Natural killer cell treated with Interleukin-12 subunit alpha and Interleukin-12 subunit beta and Interleukin-15 and Interleukin-18, amount 100 ng/mL, for 72 hours (primary cell): Measurements from ENCODE around the gene MAPRE3. TPM values are rescaled to one million over a fixed set of nuclear protein-coding genes. Genes with fewer than 3 reads are reported as not detected.

ENCODE experiments used
- ATAC-seq, 2 donors: fragments of 150-1000 bp; cut with Tn5 transposase in 1 of 2; sonication (Bioruptor Pico), chemical (Tn5 transposase) in 1 of 2; 2 replicates each; pipeline ENCODE4 v1.10.0; 2021
- DNase-seq: peaks from one replicate; pipeline ENCODE4 v3.0.0; 2022; ENCODE audit warnings: low spot score
- H3K27ac Mint-ChIP-seq, 2 donors: 1 replicate in 1 of 2; 2 replicates in 1 of 2; pipeline ENCODE4 v1.8.0; 2022; ENCODE audit warnings: mixed read lengths in 2 of 2, mild to moderate bottlenecking in 1 of 2, moderate library complexity in 1 of 2
- H3K27me3 Mint-ChIP-seq, 2 donors: 1 replicate in 1 of 2; 2 replicates in 1 of 2; pipeline ENCODE4 v1.8.0; 2022; ENCODE audit warnings: mixed read lengths in 2 of 2
- H3K36me3 Mint-ChIP-seq: one replicate; pipeline ENCODE4 v1.8.0; 2022; ENCODE audit warnings: mixed read lengths
- H3K4me1 Mint-ChIP-seq, 2 donors: 1 replicate in 1 of 2; 2 replicates in 1 of 2; pipeline ENCODE4 v1.8.0; 2022; ENCODE audit warnings: low read depth in 2 of 2, mixed read lengths in 2 of 2, mild to moderate bottlenecking in 1 of 2
- H3K4me3 Mint-ChIP-seq: one replicate; pipeline ENCODE4 v1.8.0; 2022; ENCODE audit warnings: mixed read lengths
- H3K9me3 Mint-ChIP-seq: 2 replicates; pipeline ENCODE4 v1.8.0; 2022; ENCODE audit warnings: mixed read lengths
- total RNA-seq, 2 donors: library from RNA; stranded (reverse); gene quantifications; one replicate each; pipeline ENCODE4 v1.2.3, GENCODE V29; 2022

The MAPRE3 gene
- total RNA-seq, 2 donors from 2014 or later = 5.7 to 10.0 TPM

DNA sequence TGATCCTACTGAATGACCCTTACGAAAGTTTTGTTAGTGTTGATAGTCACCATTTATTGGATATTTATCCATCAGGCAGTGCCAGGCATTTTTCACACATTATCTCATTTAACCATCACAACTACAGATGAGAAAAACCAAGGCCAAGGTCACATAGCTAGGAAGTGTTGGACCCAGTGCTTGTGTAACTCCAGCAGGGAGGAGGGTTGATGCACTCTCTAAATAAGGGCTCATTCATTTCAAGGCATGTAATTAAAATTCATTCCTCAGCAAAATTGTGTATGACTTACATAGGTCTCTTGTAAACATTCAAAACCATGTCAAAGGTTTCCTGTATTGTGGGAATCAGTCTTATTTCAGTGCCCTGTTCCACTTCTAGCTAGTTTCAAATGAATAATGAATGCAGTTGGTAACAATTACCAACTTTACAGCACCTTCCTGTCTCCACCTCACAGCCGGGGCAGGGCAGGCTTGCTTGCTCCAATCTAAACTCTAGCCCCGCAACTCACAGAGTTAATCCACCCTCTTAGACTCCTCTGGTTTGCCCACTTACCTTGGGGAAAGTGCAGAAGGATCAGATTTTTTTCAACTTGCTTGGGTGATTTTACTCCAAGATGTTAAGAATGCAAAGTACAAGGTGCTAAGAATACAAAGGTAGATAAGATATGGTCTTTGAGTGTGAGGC lies 5.8 kb upstream of the MAPRE3 start:
- H3K4me1 Mint-ChIP-seq = peaks cover 10 to 11% of the 10 kb centered on the region in 2 donors
- H3K27me3 Mint-ChIP-seq = peaks cover 31 to 37% of the 10 kb centered on the region in 2 donors
- DNase-seq = no peak
- H3K36me3 Mint-ChIP-seq = no peaks in the 10 kb centered on the region
- no peak overlapping the region for H3K27ac Mint-ChIP-seq
- no peak for ATAC-seq
- H3K4me3 Mint-ChIP-seq = no peak overlapping the region
- no peaks in the 10 kb centered on the region for H3K9me3 Mint-ChIP-seq

DNA sequence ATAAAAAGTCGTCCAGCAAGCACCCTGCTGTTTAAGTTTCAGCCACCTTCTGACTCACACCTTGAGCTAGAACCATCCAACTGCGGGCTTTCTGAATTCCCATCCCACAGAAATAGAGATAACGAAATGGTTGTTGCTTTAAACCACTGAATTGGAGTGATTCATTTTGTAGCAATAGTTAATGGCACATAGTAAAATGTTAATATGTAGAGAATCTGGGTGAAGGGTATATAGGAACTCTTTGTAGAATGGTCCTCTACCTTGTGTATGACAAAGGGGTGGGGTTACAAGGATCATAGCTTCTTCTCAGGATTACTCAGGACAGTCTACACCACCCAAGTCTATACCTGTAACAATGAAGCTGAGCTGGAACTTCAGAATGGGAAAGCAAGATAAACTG lies 2.4 kb upstream of the MAPRE3 start:
- Mint-ChIP-seq H3K4me1 (peaks cover 26 to 29% of the 10 kb centered on the region in 2 donors), H3K9me3 (no peaks in the 10 kb centered on the region), H3K27me3 (peaks cover 31 to 33% of the 10 kb centered on the region in 2 donors), H3K4me3 (no peak overlapping the region), H3K27ac (no peak overlapping the region), H3K36me3 (no peaks in the 10 kb centered on the region)
- ATAC-seq (no peak), DNase-seq (no peak)

DNA sequence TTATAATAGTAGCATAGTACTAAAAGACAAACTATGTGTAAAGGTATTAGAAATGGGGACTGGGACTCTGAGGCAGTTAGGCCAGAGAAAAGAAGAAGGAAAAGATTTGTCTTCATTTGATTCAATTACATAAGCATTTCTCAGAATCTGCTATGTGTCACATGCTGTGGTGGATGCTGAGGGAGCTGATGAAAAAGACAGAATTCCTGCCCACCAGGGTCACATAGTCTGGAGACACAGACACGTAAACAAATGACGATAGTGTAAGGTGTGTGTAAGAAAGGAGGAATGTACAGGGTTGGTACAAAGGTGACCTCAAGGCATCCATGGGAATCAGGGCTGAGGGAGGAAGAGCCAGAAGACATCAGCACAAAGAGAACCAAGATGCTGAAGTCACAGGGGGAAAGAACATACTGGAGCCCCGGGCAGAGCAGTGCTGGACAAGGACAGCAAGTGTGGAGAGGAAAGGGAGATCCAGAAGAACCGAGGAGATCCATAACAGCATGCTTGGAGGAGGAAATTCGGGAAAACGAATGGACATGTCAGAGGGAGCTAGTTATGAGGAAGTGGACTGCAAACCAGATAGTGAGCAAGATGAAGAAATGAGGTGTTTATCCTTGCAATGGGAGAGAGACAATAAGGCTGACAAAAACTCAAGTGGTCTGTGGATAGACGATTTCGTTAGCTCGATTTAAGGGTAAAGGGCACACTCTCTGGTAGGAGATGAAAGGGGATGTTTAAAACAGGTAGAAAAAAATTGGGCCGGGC lies 1.2 kb upstream of the MAPRE3 start:
- H3K9me3 Mint-ChIP-seq = no peaks in the 10 kb centered on the region
- H3K27me3 Mint-ChIP-seq = peaks cover 27 to 33% of the 10 kb centered on the region in 2 donors
- peak overlapping the region; percentile 83 for H3K4me3 Mint-ChIP-seq
- peak overlapping the region; percentile 6 to 24 for H3K27ac Mint-ChIP-seq
- no peaks in the 10 kb centered on the region for H3K36me3 Mint-ChIP-seq
- no peak for DNase-seq
- peaks cover 26 to 29% of the 10 kb centered on the region in 2 donors for H3K4me1 Mint-ChIP-seq
- ATAC-seq = no peak

DNA sequence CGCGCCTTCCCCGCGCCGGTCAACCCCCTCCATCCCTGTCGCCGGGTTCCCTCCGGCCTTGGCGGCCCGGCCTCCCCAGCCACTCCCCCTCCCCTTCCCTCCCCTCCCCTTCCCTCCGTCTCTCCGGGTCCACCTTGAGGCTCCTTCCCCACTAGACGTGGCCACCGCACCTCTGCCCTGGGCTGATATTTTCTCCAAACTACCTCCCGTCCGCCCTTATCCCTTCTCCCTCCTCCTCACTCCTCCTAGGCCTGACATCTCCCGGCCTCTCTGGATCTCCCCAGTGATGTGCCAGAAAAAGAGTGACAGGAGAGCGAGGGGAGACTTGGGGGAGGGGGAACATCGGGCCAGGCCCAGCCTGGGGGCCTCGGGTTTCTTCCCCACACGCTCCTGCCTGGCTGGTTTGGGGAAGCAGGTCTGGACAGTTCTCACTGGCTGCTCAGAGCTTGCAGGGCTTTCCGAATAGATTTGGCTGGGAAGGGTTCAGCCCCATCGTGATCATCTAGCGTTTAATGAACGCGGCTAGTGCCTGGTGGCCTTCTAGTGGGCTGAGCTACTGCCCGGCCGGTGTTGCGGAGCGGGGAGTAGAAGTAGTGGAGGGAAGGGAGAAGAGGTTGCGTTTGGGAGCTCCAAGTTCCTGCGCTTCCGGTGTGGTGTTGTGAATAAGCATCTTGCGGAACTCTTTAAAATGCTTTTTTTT lies 641 bp downstream of the MAPRE3 start:
- Mint-ChIP-seq H3K9me3 (no peaks in the 10 kb centered on the region), H3K27me3 (peaks cover 23 to 25% of the 10 kb centered on the region in 2 donors), H3K4me1 (peaks cover 26 to 29% of the 10 kb centered on the region in 2 donors), H3K36me3 (no peaks in the 10 kb centered on the region), H3K4me3 (peak overlapping the region; percentile 80), H3K27ac (peak overlapping the region in 1 of 2 donors; percentile 86)
- peak in 1 of 2 donors; percentile 39 for ATAC-seq
- DNase-seq = no peak

DNA sequence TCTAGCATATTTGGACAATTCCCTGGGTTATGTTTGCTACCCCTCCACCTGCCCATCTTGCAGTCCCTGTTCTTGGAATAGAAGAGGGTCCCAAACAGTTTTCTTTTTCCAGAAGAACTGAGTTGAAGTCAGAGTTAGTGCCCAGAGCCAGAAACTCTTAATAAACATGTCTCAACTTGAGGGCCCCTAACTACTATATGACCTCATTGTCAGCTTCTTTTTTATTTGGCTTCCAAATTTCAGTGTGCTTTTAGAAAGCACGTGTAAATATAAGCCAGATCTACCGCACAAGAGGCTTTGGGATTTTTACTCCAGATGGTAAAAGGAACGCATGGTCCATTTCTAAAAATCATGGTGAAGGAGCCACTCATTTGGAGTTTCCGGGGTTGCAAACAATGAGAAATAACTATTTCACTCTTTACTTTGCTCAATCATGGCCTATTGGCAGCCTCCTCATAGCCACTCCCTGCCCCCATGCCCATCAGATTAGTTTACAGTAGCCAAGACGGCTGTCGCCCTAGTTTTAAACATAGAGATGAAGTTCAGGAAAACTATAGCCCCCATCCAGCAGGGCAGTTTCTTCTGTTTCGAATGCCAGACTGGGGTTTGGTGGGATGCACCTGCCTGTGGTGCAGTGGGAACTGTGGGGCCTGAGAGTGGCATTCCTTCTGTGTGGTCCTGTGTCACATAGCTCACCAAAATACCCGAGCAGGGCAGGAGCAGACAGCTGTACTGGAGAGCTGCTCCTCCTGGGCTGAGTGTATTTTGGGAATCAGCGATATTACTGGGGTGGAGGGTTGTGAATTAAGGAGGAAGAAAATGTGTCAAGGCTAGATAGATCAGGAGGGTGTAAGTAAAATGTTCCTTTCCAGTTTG lies 1.7 kb downstream of the MAPRE3 start:
- peaks cover 17 to 19% of the 10 kb centered on the region in 2 donors for H3K27me3 Mint-ChIP-seq
- peak overlapping the region; percentile 80 for H3K4me3 Mint-ChIP-seq
- DNase-seq (no peak), ATAC-seq (no peak)
- H3K36me3 Mint-ChIP-seq = no peaks in the 10 kb centered on the region
- no peaks in the 10 kb centered on the region for H3K9me3 Mint-ChIP-seq
- H3K4me1 Mint-ChIP-seq = peaks cover 26 to 29% of the 10 kb centered on the region in 2 donors
- H3K27ac Mint-ChIP-seq = no peak overlapping the region

DNA sequence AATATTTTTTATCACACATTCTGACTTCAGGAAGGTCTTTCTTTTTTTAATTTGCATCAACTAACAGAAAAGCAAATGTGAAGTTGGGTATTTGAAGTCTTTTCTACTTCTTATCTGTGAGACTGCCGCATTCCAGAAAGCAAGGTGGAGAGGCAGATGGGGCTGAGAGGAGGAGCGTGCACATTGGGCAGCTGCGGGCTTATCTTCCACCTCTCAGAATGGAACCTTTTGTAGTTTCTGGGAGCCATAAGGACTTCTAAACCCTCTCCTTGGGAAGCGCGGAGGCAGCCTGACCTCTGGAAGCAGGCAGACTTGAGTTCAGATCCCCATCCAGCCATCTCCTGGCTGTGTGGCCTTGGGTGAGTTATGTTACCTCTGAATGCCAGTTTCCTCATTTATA lies 3.9 kb downstream of the MAPRE3 start:
- H3K4me3 Mint-ChIP-seq = no peak overlapping the region
- peaks cover 17 to 21% of the 10 kb centered on the region in 2 donors for H3K4me1 Mint-ChIP-seq
- no peak for ATAC-seq
- H3K9me3 Mint-ChIP-seq = no peaks in the 10 kb centered on the region
- no peak for DNase-seq
- H3K27me3 Mint-ChIP-seq = peaks cover 4 to 9% of the 10 kb centered on the region in 2 donors
- H3K27ac Mint-ChIP-seq = no peak overlapping the region
- H3K36me3 Mint-ChIP-seq = no peaks in the 10 kb centered on the region

DNA sequence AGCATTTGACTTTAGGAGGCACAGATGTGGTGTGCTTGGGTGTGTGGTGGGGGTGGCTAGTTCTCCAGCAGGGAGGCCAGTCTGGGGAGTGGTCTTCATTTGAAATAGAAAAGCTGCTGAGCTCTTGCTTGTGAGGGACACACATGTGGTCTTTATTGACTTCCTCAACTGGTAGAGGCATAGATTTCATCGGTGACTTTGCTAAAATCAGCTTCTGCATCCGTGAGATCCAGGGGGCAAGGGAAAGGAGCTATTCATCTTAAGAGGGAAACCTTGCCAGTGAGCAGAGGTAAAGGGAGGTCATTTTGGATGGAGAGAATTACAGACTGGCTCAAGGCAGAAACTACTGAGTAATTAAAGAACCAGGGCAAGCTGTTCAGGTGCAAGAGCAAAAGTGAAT lies 4.7 kb downstream of the MAPRE3 start:
- H3K9me3 Mint-ChIP-seq = no peaks in the 10 kb centered on the region
- H3K36me3 Mint-ChIP-seq = no peaks in the 10 kb centered on the region
- peaks cover 14 to 18% of the 10 kb centered on the region in 2 donors for H3K4me1 Mint-ChIP-seq
- H3K27ac Mint-ChIP-seq = no peak overlapping the region
- H3K4me3 Mint-ChIP-seq = no peak overlapping the region
- DNase-seq = no peak
- H3K27me3 Mint-ChIP-seq = peaks cover 6% of the 10 kb centered on the region in 2 donors
- no peak for ATAC-seq

DNA sequence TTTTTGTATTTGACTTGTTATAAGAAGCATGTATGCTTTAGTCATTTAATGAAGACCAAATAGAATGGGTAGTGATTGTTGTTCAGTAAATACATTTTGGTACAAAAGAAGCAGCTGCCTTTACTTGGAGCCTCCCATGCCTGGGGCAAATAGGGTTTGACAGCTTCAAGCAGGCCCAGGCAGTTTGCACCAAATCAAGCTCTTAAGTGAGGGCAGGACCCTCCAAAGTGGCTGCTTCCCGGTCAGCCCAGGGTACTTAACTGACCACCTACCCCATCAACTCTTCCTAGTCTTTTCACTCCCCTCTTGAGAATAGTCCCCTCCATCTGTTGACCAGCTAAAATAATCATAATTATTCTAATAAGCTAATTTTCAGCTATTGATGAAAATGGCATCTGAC lies 5.2 kb downstream of the MAPRE3 start:
- Mint-ChIP-seq H3K27ac (no peak overlapping the region), H3K4me1 (peaks cover 14 to 18% of the 10 kb centered on the region in 2 donors), H3K27me3 (peaks cover 6% of the 10 kb centered on the region in 2 donors), H3K36me3 (no peaks in the 10 kb centered on the region), H3K4me3 (no peak overlapping the region), H3K9me3 (no peaks in the 10 kb centered on the region)
- ATAC-seq (no peak), DNase-seq (no peak)

DNA sequence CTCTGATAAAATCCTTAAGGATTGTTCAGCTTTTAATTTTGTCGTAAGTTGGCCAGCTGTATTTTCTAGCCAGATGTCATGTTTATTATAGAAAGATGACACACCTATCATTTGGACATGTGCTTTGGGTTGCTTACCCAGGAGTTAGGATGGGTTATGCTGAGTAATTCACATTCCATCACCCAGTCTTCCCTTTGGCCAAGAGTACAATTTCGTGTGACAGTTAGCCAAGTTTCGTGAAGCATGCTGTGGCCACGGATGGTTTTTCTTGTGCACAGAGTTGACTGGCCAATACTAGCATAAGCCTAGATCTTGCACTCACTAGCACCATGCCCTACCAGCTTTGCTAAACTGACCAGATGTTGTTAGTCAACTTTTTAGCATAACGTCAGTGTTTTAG lies 5.8 kb downstream of the MAPRE3 start:
- Mint-ChIP-seq H3K27ac (no peak overlapping the region), H3K4me1 (peaks cover 10 to 14% of the 10 kb centered on the region in 2 donors), H3K9me3 (no peaks in the 10 kb centered on the region), H3K4me3 (no peak overlapping the region), H3K27me3 (peaks cover 6% of the 10 kb centered on the region in 2 donors), H3K36me3 (no peaks in the 10 kb centered on the region)
- DNase-seq (no peak), ATAC-seq (no peak)

DNA sequence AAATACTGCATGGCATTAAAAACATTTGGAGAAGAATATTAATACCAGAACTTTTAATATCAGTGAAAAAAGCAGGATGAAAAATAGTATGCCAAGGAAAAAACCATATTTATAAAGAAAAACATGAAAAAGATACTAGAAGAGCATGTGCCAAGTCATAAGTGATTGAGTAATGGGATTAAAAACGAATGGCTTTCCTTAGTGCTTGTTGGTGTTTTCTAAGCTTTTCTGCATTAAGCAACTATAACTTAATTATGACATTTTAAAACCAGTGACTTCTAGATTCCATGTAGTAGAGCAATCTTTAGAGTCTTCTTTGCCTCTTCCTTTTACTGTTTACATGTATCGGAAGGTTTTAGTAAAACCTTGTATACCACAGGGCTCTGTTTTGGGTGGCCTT lies 6.6 kb downstream of the MAPRE3 start:
- Mint-ChIP-seq H3K9me3 (no peaks in the 10 kb centered on the region), H3K36me3 (no peaks in the 10 kb centered on the region), H3K27me3 (peaks cover 6% of the 10 kb centered on the region in 2 donors), H3K4me1 (peaks cover 5 to 8% of the 10 kb centered on the region in 2 donors), H3K4me3 (no peak overlapping the region), H3K27ac (no peak overlapping the region)
- no peak for ATAC-seq
- no peak for DNase-seq

DNA sequence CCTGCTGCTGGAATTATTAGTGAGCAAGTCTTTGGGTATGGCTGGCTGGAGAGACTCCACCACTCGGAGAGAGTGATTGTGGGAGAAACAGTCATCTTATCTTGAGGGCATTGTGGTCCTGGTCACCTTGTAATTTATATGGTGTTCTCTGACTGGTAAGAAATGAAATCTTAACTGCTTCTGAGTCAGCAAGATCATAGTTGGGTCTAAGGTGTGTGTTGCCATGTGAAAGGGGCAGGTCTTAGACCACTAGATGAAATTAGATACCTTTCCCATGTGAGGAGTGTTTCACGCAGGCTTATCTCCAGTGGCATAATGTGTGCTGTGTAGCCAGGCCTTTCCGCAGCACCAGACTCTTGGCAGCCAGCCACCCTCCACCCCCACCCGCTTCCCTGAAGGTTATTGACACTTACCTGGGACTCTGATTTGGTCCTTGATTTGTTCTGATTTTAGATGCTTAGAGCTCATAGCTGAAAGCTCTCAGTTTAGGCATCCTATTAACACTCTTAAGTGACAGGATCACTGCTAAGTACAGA lies 7.7 kb downstream of the MAPRE3 start:
- no peak overlapping the region for H3K4me3 Mint-ChIP-seq
- no peak overlapping the region for H3K27ac Mint-ChIP-seq
- no peaks in the 10 kb centered on the region for H3K36me3 Mint-ChIP-seq
- no peak for ATAC-seq
- no peaks in the 10 kb centered on the region for H3K9me3 Mint-ChIP-seq
- peaks cover 0 to 5% of the 10 kb centered on the region in 2 donors for H3K4me1 Mint-ChIP-seq
- H3K27me3 Mint-ChIP-seq = peaks cover 6% of the 10 kb centered on the region in 2 donors
- DNase-seq = no peak

DNA sequence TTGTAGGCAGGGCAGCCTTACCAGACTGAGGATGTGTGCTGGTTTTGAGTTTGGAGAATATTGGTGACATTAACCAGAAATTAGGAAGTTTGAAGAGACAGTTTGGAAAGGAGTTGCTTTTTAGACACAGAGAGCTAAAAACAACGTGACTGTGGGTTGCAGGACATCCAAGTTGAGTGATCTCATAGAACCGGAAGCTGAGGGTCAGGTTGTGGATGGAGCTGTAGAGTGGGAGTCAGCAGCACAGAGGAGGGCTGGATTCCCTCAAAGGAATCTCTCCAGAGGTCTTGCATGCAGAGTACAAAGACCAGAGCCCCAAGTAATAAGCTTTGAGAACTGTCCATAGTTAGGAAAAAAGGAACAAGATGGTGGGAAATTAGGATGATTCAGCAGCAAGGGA lies 9.3 kb downstream of the MAPRE3 start:
- H3K4me1 Mint-ChIP-seq = peaks cover 0 to 5% of the 10 kb centered on the region in 2 donors
- H3K27me3 Mint-ChIP-seq = peaks cover 6% of the 10 kb centered on the region in 2 donors
- H3K9me3 Mint-ChIP-seq = no peaks in the 10 kb centered on the region
- ATAC-seq (no peak), DNase-seq (no peak)
- H3K4me3 Mint-ChIP-seq = no peak overlapping the region
- H3K27ac Mint-ChIP-seq = no peak overlapping the region
- no peaks in the 10 kb centered on the region for H3K36me3 Mint-ChIP-seq

DNA sequence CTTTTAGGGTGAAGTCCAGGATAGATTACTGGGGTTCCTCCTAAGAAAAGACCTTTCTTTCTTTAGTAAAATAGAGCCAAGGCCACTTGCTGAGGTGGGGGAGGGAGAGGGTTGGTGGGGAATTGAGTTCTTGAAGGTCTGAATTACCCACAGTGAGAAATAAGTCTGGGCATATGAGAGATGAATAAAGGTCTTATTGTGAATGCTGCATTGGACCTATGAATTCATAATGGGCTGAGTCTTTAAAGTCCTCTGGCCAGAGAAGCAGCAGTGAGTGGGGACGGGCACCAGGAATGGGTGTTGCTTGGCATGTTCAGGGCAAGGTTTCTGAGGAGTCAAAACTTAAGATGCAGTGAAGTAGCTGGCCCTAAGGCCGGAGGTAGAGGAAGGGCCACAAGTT lies 10.5 kb downstream of the MAPRE3 start:
- Mint-ChIP-seq H3K27ac (no peak overlapping the region), H3K4me3 (no peak overlapping the region), H3K9me3 (no peaks in the 10 kb centered on the region), H3K27me3 (peaks cover 3 to 6% of the 10 kb centered on the region in 2 donors), H3K36me3 (no peaks in the 10 kb centered on the region), H3K4me1 (peaks cover 0 to 5% of the 10 kb centered on the region in 2 donors)
- no peak for ATAC-seq
- no peak for DNase-seq
